HCT116 (cell line): ENCODE data around the gene SPATA25. TPM values are rescaled to one million over a fixed set of nuclear protein-coding genes. Genes with fewer than 3 reads are reported as not detected.

ENCODE experiments used
- ATAC-seq: fragments of 200-7000 bp; cut with Tn5 transposase; 2 replicates; pipeline ENCODE4 v1.9.1; 2020; ENCODE audit warnings: mild to moderate bottlenecking, moderate library complexity
- BruUV-seq: library from RNA; stranded (reverse); fragments of 400-500 nt; replicated peaks from 2 replicates; lab custom pipeline; 2021; lab: Mats Ljungman, UMichigan
- CTCF ChIA-PET: fragments of 300-600 bp; sonication (Branson Sonifier 250); formaldehyde crosslinking; loops from one replicate; lab custom pipeline; 2021; ENCODE audit warnings: antibody characterized with exemption; lab: Charles Lee
- POLR2A ChIA-PET: fragments of 300-600, 350-600 bp; sonication (Branson Sonifier 250); formaldehyde crosslinking; loops from one replicate; lab custom pipeline; 2021; ENCODE audit warnings: antibody characterized with exemption; lab: Charles Lee
- RAD21 ChIA-PET, 2 experiments: fragments of 300-600 bp; sonication (Branson Sonifier 250); formaldehyde crosslinking; loops; one replicate each; lab custom pipeline; 2023; ENCODE audit warnings: low total read pairs in 2 of 2; ENCODE audit not compliant: uncharacterized antibody in 2 of 2, unreplicated experiment in 2 of 2, low non-redundant PET in 1 of 2; lab: Charles Lee
- DNase-seq: peaks from one replicate; pipeline ENCODE4 v3.0.0-alpha.2; 2010; ENCODE audit warnings: low read depth, low spot score
- H2AFZ ChIP-seq: fragments of 200-600 bp; shearing (Covaris generic), sonication (generic); 2 replicates; pipeline ENCODE4 v1.6.1; 2017; ENCODE audit warnings: low read depth, mixed run types, mixed read lengths, antibody characterized with exemption, low read length; ENCODE audit not compliant: poor library complexity, severe bottlenecking
- H3K27ac ChIP-seq: 2 replicates; pipeline ENCODE4 v1.5.1; 2012; ENCODE audit warnings: low read depth, low read length
- H3K27me3 ChIP-seq: fragments of 200-600 bp; sonication (generic); 2 replicates; pipeline ENCODE4 v1.6.1; 2016; ENCODE audit warnings: mixed run types, low read length, mixed read lengths; ENCODE audit not compliant: insufficient read depth
- H3K36me3 ChIP-seq, 2 experiments: fragments of 200-500 bp in 1 of 2; fragments of 200-600 bp in 1 of 2; sonication (Bioruptor generic) in 1 of 2; sonication (generic) in 1 of 2; 2 replicates each; pipeline versions ENCODE4 v1.5.1 to v1.6.1; 2014 to 2016; ENCODE audit warnings: low read length in 2 of 2, inconsistent platforms in 1 of 2, mixed read lengths in 1 of 2, mixed run types in 1 of 2; ENCODE audit not compliant: insufficient read depth in 2 of 2, control insufficient read depth in 1 of 2
- H3K4me1 ChIP-seq, 2 experiments: fragments of 200-600 bp in 1 of 2; sonication (generic) in 1 of 2; 2 replicates each; pipeline versions ENCODE4 v1.5.1 to v1.6.1; 2012 to 2017; ENCODE audit warnings: low read length in 2 of 2, inconsistent platforms in 1 of 2, mild to moderate bottlenecking in 1 of 2, mixed read lengths in 1 of 2, mixed run types in 1 of 2, moderate library complexity in 1 of 2; ENCODE audit not compliant: insufficient read depth in 2 of 2, control insufficient read depth in 1 of 2
- H3K4me2 ChIP-seq: fragments of 200-600 bp; sonication (generic); 2 replicates; pipeline ENCODE4 v1.6.1; 2017; ENCODE audit warnings: mixed run types, low read length, mixed read lengths
- H3K4me3 ChIP-seq, 2 experiments: fragments of 200-600 bp in 1 of 2; sonication (generic) in 1 of 2; replicated peaks in 1 of 2; 2 replicates each; pipeline ENCODE4 v1.5.1; 2011 to 2016; ENCODE audit warnings: low read length in 2 of 2, control low read depth in 1 of 2, low read depth in 1 of 2, mild to moderate bottlenecking in 1 of 2, mixed read lengths in 1 of 2, mixed run types in 1 of 2
- H3K79me2 ChIP-seq: fragments of 200-600 bp; sonication (generic); 2 replicates; pipeline ENCODE4 v1.6.1; 2017; ENCODE audit warnings: mild to moderate bottlenecking, mixed run types, low read length, moderate library complexity, mixed read lengths; ENCODE audit not compliant: insufficient read depth
- H3K9ac ChIP-seq: fragments of 200-600 bp; sonication (generic); 2 replicates; pipeline ENCODE4 v1.6.1; 2016; ENCODE audit warnings: low read length, mixed read lengths
- H3K9me2 ChIP-seq: fragments of 200-600 bp; sonication (generic), shearing (Covaris generic); 2 replicates; pipeline ENCODE4 v1.6.1; 2017; ENCODE audit warnings: mixed run types, mild to moderate bottlenecking, moderate library complexity; ENCODE audit not compliant: insufficient read depth
- H3K9me3 ChIP-seq, 2 experiments: fragments of 200-500 bp in 1 of 2; fragments of 200-600 bp in 1 of 2; sonication (Bioruptor generic) in 1 of 2; sonication (generic) in 1 of 2; 2 replicates each; pipeline ENCODE4 v1.6.1; 2014 to 2017; ENCODE audit warnings: low read length in 2 of 2, mixed read lengths in 2 of 2, inconsistent platforms in 1 of 2, low read depth in 1 of 2, mild to moderate bottlenecking in 1 of 2, mixed run types in 1 of 2, moderate library complexity in 1 of 2; ENCODE audit not compliant: control insufficient read depth in 1 of 2, insufficient read depth in 1 of 2
- H4K20me1 ChIP-seq: fragments of 200-600 bp; sonication (generic), shearing (Covaris generic); 2 replicates; pipeline ENCODE4 v1.6.1; 2017; ENCODE audit warnings: mixed run types, mild to moderate bottlenecking, moderate library complexity; ENCODE audit not compliant: insufficient read depth
- CBX3 ChIP-seq: IDR thresholded peaks from 2 replicates; pipeline ENCODE4 v1.6.1; 2012; ENCODE audit warnings: low read depth
- CEBPB ChIP-seq: IDR thresholded peaks from 2 replicates; pipeline ENCODE4 v1.6.1; 2012; ENCODE audit warnings: low read depth
- EGR1 ChIP-seq: IDR thresholded peaks from 2 replicates; pipeline ENCODE4 v1.6.1; 2012; ENCODE audit warnings: low read depth
- ELF1 ChIP-seq: IDR thresholded peaks from 2 replicates; pipeline ENCODE4 v1.6.1; 2012; ENCODE audit warnings: low read depth, borderline replicate concordance
- EZH2 ChIP-seq: fragments of 200-600 bp; sonication (generic); IDR thresholded peaks from 2 replicates; pipeline ENCODE4 v1.6.1; 2017; ENCODE audit warnings: antibody characterized with exemption, mixed run types
- EZH2phosphoT487 ChIP-seq: fragments of 200-600 bp; IDR thresholded peaks from 2 replicates; pipeline ENCODE4 v1.6.1; 2018; ENCODE audit warnings: antibody characterized with exemption, borderline replicate concordance
- FOSL1 ChIP-seq: IDR thresholded peaks from 2 replicates; pipeline ENCODE4 v1.6.1; 2012; ENCODE audit warnings: low read depth
- JUND ChIP-seq: IDR thresholded peaks from 2 replicates; pipeline ENCODE4 v1.6.1; 2012
- POLR2A ChIP-seq: IDR thresholded peaks from 2 replicates; pipeline ENCODE4 v1.7.0; 2011; ENCODE audit warnings: borderline replicate concordance; ENCODE audit not compliant: insufficient read depth, insufficient read length; ENCODE audit errors: extremely low read depth
- POLR2AphosphoS5 ChIP-seq: IDR thresholded peaks from 2 replicates; pipeline ENCODE4 v1.6.1; 2011; ENCODE audit warnings: mild to moderate bottlenecking, low read depth, low read length, moderate library complexity
- RAD21 ChIP-seq: IDR thresholded peaks from 2 replicates; pipeline ENCODE4 v1.6.1; 2012; ENCODE audit warnings: low read depth, mild to moderate bottlenecking
- SIN3A ChIP-seq: IDR thresholded peaks from 2 replicates; pipeline ENCODE4 v1.6.1; 2012; ENCODE audit warnings: low read depth
- SP1 ChIP-seq: IDR thresholded peaks from 2 replicates; pipeline ENCODE4 v1.6.1; 2012; ENCODE audit warnings: low read depth
- SRF ChIP-seq: IDR thresholded peaks from 2 replicates; pipeline ENCODE4 v1.6.1; 2012; ENCODE audit warnings: low read depth
- YY1 ChIP-seq: IDR thresholded peaks from 2 replicates; pipeline ENCODE4 v1.6.1; 2011; ENCODE audit warnings: low read length, low read depth, moderate library complexity, mild to moderate bottlenecking; ENCODE audit not compliant: insufficient replicate concordance; ENCODE audit errors: extremely low read depth
- ZFX ChIP-seq: fragments of 450-650 bp; IDR thresholded peaks from 2 replicates; pipeline ENCODE4 v1.6.1; 2017
- ZNF274 ChIP-seq: fragments of 200-500 bp; sonication (Bioruptor generic); IDR thresholded peaks from 2 replicates; pipeline ENCODE4 v1.6.1; 2014; ENCODE audit warnings: mild to moderate bottlenecking, low read depth, low read length, inconsistent platforms
- intact Hi-C: fragments of 100-400 bp; cut with micrococcal nuclease; formaldehyde crosslinking; loops from 2 replicates; pipeline ENCODE4 v1.10.0; 2022
- total RNA-seq: library from RNA; stranded (reverse); gene quantifications from one replicate; pipeline ENCODE4 v1.2.1, GENCODE V29; 2021; ENCODE audit not compliant: unreplicated experiment
- TF ChIP-seq, protein P1 (sequence below), 3 experiments: fragments of 200-600 bp in 1 of 3; sonication (generic) in 1 of 3; IDR thresholded peaks in 2 of 3; conservative IDR thresholded peaks in 1 of 3; 2 replicates each; pipeline ENCODE4 v1.5.1; 2012 to 2017; ENCODE audit warnings: low read depth in 2 of 3, low read length in 2 of 3, antibody characterized with exemption in 1 of 3, borderline replicate concordance in 1 of 3, control low read depth in 1 of 3, mild to moderate bottlenecking in 1 of 3, mixed read lengths in 1 of 3, mixed run types in 1 of 3, moderate library complexity in 1 of 3; ENCODE audit not compliant: insufficient read depth in 1 of 3
- TF ChIP-seq, protein P2 (sequence below): IDR thresholded peaks from 2 replicates; pipeline ENCODE4 v1.6.1; 2012
- TF ChIP-seq, protein P3 (sequence below): IDR thresholded peaks from 2 replicates; pipeline ENCODE4 v1.6.1; 2012
- TF ChIP-seq, protein P4 (sequence below): IDR thresholded peaks from 2 replicates; pipeline ENCODE4 v1.6.1; 2011; ENCODE audit warnings: mild to moderate bottlenecking, low read length, moderate library complexity; ENCODE audit not compliant: insufficient replicate concordance; ENCODE audit errors: extremely low read depth

SPATA25 gene
- total RNA-seq, 1 experiment from 2014 or later, result 0.42 TPM

DNA sequence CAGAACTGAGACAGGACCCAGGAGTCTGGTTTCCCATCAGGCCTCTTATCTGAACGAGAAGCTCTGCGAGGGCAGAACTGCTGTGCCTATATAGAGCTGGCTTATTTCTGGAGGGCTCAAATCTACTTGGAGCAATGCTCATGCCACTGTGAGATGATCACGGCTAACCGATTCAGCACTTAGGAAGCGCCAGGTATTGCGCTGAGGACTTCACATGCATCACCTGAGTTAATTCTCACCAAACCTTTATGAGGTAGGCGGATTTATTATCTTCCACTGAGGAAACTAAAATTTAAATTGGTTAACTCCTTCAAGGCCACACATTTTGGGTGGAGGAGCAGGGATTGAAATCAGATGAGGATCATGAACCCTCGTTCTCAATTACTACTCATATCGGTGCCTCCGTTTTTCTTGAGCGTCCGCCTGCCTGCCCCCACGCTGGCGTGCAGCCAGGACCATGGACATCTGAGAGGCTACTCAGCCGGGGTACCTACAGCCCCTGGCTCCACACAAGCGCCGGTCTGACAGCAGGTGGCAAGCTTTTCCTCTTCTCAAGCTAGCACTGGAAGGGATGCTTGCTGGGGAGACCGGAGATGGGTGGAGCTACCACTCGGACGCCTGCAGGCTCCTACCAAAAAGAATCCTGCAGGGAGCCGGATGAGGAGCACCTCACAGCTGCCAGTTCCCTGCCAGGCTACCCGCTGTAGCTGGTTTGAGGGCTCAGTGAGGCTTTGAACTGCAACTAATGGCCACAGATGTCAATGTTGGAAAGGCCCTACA lies 46.0 kb upstream of the SPATA25 start:
- H3K9me3 ChIP-seq, result no peaks in the 10 kb centered on the region
- H3K4me2 ChIP-seq, result peak overlapping the region; percentile 87
- H3K79me2 ChIP-seq, result peaks cover 30% of the 10 kb centered on the region
- intact Hi-C loops, result loop anchor here (10.0 kb wide), 2 partner anchors 99 to 389 kb away; partner anchors contain the start of genes EPPIN and SNX21
- ATAC-seq (peak; percentile 58), DNase-seq (peak; percentile 66)
- no peak overlapping the region for H2AFZ ChIP-seq
- CTCF ChIA-PET, result interaction anchor here (0.7 to 2.6 kb wide), 6 partner anchors 11 to 109 kb away, joined by 3 to 30 read pairs (median 4); no protein-coding TSS in a partner anchor
- POLR2A ChIA-PET, result interaction anchor here (1.0 to 2.6 kb wide), 7 partner anchors 8 to 53 kb away, joined by 3 to 36 read pairs (median 5); partner anchors contain the start of genes ZNF335 and ZSWIM1
- H4K20me1 ChIP-seq, result no peaks in the 10 kb centered on the region
- BruUV-seq, result TSS peak; percentile 82
- no peaks in the 10 kb centered on the region for H3K9me2 ChIP-seq
- peaks cover 4 to 27% of the 10 kb centered on the region in 2 experiments; a peak in 3 of 4 replicates for H3K4me1 ChIP-seq
- RAD21 ChIA-PET, result no interaction called here
- H3K9ac ChIP-seq, result peak overlapping the region; percentile 98
- H3K36me3 ChIP-seq, result peaks cover 5 to 13% of the 10 kb centered on the region in 2 experiments
- H3K4me3 ChIP-seq, result peak overlapping the region; percentile 94 to 97
- H3K27me3 ChIP-seq, result no peaks in the 10 kb centered on the region
- H3K27ac ChIP-seq, result peak overlapping the region; percentile 100
- TF ChIP-seq FOSL1 (no peak), CEBPB (no peak), ZNF274 (no peak), SP1 (peak; percentile 21; the same call in 1 of the 2 replicates), CBX3 (no peak), ZFX (no peak), EZH2phosphoT487 (no peak), EGR1 (no peak), SIN3A (no peak), POLR2A (no peak), EZH2 (no peak), RAD21 (peak; percentile 52; the same call in 1 of the 2 replicates), POLR2AphosphoS5 (peak; percentile 63; the same call in 1 of the 2 replicates), ELF1 (no peak), JUND (no peak), SRF (no peak), YY1 (no peak)
- TF ChIP-seq, protein P1, sequence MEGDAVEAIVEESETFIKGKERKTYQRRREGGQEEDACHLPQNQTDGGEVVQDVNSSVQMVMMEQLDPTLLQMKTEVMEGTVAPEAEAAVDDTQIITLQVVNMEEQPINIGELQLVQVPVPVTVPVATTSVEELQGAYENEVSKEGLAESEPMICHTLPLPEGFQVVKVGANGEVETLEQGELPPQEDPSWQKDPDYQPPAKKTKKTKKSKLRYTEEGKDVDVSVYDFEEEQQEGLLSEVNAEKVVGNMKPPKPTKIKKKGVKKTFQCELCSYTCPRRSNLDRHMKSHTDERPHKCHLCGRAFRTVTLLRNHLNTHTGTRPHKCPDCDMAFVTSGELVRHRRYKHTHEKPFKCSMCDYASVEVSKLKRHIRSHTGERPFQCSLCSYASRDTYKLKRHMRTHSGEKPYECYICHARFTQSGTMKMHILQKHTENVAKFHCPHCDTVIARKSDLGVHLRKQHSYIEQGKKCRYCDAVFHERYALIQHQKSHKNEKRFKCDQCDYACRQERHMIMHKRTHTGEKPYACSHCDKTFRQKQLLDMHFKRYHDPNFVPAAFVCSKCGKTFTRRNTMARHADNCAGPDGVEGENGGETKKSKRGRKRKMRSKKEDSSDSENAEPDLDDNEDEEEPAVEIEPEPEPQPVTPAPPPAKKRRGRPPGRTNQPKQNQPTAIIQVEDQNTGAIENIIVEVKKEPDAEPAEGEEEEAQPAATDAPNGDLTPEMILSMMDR (IDR thresholded peaks at IDR 0.05 in 2 of 3, conservative IDR thresholded peaks at IDR 0.05 in 1 of 3; ENCODE audit: borderline replicate concordance in 1 of 3, insufficient read depth in 1 of 3, low read depth in 2 of 3, low read length in 2 of 3), result peak in 1 of 3 experiments; percentile 42; a peak in 3 of 6 replicates
- TF ChIP-seq, protein P2, sequence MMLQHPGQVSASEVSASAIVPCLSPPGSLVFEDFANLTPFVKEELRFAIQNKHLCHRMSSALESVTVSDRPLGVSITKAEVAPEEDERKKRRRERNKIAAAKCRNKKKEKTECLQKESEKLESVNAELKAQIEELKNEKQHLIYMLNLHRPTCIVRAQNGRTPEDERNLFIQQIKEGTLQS, result no peak
- TF ChIP-seq, protein P3, sequence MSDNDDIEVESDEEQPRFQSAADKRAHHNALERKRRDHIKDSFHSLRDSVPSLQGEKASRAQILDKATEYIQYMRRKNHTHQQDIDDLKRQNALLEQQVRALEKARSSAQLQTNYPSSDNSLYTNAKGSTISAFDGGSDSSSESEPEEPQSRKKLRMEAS, result no peak
- TF ChIP-seq, protein P4, sequence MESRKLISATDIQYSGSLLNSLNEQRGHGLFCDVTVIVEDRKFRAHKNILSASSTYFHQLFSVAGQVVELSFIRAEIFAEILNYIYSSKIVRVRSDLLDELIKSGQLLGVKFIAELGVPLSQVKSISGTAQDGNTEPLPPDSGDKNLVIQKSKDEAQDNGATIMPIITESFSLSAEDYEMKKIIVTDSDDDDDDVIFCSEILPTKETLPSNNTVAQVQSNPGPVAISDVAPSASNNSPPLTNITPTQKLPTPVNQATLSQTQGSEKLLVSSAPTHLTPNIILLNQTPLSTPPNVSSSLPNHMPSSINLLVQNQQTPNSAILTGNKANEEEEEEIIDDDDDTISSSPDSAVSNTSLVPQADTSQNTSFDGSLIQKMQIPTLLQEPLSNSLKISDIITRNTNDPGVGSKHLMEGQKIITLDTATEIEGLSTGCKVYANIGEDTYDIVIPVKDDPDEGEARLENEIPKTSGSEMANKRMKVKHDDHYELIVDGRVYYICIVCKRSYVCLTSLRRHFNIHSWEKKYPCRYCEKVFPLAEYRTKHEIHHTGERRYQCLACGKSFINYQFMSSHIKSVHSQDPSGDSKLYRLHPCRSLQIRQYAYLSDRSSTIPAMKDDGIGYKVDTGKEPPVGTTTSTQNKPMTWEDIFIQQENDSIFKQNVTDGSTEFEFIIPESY, result no peak
